Measurements from ENCODE around the gene LAMB3.

DNA sequence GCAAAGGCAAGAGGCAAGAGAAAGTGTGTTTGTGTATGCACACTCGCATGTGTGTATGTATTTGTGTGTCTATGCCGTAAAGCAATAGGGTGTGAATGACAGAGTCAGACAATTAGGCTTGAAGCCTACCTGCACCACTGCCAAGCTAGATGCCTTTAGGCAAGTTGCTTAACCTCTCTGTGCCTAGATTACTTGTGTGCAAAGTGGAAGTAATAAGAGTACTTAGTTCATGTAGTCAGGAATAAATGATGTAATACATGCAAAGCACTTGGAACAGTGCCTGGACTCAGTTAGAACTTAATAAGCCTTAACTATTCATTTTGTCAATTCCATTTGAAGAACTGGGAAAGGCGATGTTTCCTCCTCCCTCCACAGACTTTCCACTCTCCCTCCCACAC lies 31.7 kb downstream of the LAMB3 start:
- TF ChIP-seq, protein P1, sequence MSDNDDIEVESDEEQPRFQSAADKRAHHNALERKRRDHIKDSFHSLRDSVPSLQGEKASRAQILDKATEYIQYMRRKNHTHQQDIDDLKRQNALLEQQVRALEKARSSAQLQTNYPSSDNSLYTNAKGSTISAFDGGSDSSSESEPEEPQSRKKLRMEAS (IDR thresholded peaks at IDR 0.05), result no peak
- TF ChIP-seq, protein P2, sequence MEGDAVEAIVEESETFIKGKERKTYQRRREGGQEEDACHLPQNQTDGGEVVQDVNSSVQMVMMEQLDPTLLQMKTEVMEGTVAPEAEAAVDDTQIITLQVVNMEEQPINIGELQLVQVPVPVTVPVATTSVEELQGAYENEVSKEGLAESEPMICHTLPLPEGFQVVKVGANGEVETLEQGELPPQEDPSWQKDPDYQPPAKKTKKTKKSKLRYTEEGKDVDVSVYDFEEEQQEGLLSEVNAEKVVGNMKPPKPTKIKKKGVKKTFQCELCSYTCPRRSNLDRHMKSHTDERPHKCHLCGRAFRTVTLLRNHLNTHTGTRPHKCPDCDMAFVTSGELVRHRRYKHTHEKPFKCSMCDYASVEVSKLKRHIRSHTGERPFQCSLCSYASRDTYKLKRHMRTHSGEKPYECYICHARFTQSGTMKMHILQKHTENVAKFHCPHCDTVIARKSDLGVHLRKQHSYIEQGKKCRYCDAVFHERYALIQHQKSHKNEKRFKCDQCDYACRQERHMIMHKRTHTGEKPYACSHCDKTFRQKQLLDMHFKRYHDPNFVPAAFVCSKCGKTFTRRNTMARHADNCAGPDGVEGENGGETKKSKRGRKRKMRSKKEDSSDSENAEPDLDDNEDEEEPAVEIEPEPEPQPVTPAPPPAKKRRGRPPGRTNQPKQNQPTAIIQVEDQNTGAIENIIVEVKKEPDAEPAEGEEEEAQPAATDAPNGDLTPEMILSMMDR (IDR thresholded peaks at IDR 0.05 in 2 of 3, conservative IDR thresholded peaks at IDR 0.05 in 1 of 3; ENCODE audit: borderline replicate concordance in 1 of 3, insufficient read depth in 1 of 3, low read depth in 2 of 3, low read length in 2 of 3), result no peak
- TF ChIP-seq YY1 (IDR thresholded peaks at IDR 0.05; ENCODE audit: extremely low read depth, insufficient replicate concordance, low read depth, low read length) (no peak), EZH2 (IDR thresholded peaks at IDR 0.05) (no peak), ZFX (IDR thresholded peaks at IDR 0.05) (no peak), POLR2AphosphoS5 (IDR thresholded peaks at IDR 0.05; ENCODE audit: low read depth, low read length) (no peak)
